Right hindlimb (tissue), 1 donor: ENCODE measurements around the gene NRCAM.
"Not testable (repeated sequence)": the region's sequence is repeated elsewhere in the genome, so short reads cannot be mapped to it uniquely, and the experiment has no call there.

ENCODE experiments used
- DNase-seq: peaks from one replicate; pipeline ENCODE4 v3.0.0-alpha.2; 2018

Gene NRCAM

DNA sequence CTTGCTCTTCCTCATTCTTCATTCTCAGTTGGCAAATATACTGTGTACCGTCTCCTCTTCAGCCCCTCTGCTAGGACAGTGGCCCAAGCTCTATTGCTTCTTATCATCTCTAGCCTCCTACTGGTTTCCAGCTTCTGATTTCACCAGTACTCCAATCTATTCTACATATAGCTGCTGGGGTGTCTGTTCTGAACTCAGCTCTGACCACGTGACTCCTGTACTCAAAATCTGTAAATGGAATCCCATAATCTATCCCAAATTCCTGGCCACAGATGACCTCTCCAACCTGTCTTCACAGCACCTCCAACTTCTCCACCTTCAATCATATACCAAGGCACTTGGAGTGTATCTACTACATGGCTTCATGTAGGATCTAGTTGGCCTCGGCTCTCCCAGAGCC lies 152.9 kb downstream of the NRCAM start:
- DNase-seq = no peak

DNA sequence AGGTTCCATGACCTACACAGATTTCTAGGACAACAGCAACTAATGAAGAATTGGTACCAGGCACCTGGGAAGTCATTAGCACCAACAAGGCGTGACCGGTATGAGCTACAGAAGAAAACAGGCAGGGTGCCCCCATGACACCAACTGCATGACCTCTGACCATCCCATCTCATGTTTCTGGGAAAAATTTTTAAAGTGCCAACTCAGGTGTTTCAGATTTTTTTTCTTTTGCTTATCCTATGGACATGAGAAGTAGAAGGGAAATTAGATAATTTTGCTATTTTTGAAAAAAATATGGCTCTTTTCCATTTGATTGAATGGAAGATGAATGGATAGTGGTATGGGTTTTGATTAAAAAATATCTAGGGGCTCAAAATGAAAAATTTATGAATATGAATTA lies 154.8 kb downstream of the NRCAM start:
- no peak for DNase-seq

DNA sequence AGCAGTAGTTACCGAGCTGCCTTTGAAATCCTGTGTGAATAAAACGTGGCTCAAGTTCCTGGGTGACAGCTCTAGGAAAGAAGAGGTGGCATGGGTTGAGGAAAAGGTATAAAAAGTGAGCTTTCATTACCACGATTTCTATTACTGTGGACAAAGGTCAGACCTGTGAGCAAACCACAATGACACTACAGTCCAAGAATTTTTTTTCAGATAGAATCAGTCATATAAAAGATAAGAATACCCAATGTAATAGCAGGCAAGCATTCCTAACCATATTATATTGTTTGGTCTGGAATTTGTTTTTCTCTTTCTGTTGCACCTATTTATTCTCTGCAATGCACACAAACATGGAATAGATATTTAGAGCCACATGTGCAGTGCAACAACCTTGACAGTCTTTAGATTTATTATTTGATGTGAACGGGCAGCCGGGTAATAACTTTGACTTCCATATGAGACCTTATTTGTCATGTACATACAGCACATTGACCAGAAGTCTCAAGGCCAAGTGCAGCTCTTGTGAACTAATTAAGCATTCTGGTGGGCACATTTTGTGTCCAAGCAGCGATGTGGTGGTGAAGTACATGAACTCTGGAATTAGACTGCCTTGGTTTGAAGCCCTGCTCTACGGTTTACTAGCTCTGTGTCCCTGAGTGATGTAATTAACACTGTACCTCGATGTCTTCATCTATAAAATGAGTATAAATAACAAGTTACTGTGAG lies 156.8 kb downstream of the NRCAM start:
- DNase-seq = no peak

- DNase-seq = no peak
These were observed 159.3 kb downstream of the NRCAM start for GRCh38 chr7:108296911-108297310.

GRCh38 chr7:108294595-108294994 lies 161.6 kb downstream of the NRCAM start:
- no peak for DNase-seq

DNA sequence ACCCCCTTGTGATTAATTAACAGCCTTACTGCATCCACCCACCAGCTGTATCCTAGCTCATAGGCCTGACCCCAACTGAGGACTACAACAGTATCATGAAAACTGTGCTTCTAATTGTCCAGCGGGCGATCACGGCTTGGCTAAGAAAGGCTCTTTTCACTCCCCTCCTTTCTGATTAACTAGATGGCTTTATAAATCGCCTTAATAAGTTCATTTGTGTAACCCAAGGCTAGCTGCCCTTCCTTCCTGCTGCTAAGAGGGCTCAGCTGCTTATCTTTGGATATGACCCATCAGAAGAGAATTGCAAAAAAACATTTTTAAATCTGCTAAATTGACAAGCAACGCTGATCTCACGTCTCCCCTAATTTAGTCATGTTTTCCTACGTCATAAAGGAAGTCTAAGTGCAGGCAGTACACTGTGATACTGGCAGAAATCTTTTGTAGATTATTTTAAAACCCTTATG lies 163.1 kb downstream of the NRCAM start:
- no peak for DNase-seq

DNA sequence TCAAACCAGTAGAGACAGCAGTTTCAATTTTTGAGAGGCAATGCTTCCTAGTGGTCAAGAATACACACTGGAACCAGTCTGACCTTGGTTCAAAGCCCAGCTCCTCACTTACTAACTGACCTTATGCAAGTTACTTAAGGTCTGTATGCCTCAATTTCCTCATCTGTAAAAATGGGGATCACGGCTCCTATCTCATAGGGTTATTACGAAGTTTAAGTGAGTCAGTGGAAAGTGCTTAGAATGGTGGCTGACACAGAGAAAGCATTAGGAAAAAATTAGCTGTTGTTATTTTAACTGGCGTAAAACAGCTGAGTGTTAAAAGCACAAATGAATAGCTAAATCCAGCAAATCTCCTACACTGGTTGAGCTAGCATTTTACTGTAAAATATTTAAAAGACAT lies 163.7 kb downstream of the NRCAM start:
- no peak for DNase-seq

GRCh38 chr7:108291791-108292440 lies 164.3 kb downstream of the NRCAM start:
- no peak for DNase-seq

GRCh38 chr7:108291152-108291508 lies 165.1 kb downstream of the NRCAM start:
- DNase-seq = no peak

- no peak for DNase-seq
These were observed 165.6 kb downstream of the NRCAM start for GRCh38 chr7:108290459-108291151.

DNA sequence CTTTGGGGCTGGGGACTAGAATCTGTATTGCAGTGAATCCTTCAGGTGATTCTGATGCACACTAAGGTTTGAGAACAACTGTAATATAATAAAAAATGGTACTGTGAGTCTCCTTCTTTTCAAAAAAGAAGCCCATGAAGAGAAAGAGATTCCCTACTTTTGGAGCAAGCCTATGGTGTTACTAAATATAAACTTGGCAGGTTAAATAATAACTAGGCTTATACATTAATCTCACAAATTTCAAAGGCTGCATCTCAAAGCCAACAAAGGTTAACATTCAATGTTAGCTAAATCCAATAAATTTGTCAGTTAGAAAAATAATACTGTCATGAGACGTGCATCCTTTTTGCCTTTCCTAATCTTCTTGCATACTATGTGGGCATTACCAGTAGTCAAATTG lies 166.4 kb downstream of the NRCAM start:
- DNase-seq = no peak

DNA sequence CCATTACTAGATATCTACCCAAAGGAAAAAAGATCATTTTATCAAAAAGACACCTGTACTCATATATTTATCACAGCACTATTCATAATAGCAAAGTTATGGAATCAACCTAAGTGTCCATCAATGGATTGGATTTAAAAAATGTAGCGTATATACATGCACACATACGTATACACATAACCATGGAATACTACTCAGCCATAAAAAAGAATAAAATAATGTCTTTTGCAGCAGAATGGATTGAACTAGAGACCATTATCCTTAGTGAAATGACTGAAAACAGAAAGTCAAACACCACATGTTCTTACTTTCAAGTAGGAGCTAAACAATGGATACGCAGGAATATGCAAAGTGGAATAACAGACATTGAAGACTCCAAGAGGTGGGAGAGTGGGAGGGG lies 168.4 kb downstream of the NRCAM start:
- DNase-seq = no peak

DNA sequence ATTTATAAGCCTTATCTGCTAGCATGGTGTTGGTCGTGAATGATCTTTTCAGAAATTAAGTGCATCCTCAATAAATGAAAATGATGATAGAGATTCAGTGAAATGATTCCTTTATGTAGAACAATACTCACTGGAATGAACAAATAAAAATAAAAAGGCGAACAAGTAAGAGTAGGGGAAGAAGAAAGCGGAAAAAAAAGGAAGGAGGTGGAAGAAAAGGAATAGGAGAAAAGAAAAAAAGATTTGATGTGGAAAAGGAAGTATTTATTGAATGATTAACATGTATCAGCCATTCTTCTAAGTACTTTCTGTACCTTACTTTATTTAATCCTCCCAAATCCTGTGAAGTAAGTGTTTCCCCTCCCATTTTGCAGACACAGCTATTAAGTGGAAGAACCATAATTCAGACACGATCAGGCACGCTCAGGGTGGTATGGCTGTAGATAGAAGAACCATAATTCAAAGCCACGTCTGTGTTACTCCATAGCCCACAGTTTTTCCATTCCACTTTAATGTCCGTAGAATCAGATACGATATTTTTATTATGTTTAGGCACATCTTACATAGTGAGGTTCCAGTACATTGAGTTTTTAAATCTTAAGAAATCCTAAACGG lies 169.8 kb downstream of the NRCAM start:
- DNase-seq = no peak

- no peak for DNase-seq
These were observed 170.5 kb downstream of the NRCAM start for GRCh38 chr7:108285778-108286177.

GRCh38 chr7:108285003-108285368 lies 171.2 kb downstream of the NRCAM start:
- DNase-seq = no peak

DNA sequence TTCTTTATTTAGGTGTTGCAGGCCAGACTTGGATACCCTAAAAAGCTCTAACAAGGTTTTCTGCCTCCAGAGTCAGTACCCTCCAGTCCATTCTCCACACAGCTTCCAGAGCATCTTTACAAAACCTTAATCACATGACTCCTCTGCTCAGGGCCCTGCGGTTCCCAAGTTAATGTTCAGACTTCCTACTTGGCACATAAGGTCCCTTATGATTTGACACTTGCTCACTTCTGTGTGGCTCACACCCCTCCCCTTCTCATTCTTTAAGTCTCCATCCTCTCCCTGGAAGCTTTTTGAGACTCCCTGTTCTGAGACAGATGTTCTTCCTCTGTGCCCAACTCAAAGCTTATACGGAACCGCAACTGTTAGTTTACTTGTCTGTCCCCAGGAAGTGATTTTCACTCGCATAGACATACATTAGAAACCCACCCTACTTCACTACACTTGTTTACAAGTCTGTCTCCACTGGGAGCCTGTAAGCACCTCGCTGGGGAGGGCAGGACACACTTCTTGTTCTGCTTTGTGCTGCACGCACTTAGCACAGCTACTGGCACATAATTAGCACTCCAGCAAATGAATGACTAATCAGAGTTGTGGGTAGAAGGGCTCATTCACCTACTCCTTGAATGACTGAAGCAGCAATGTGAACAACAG lies 171.8 kb downstream of the NRCAM start:
- DNase-seq = no peak

- DNase-seq = no peak
These were observed 173.0 kb downstream of the NRCAM start for GRCh38 chr7:108283252-108283651.

GRCh38 chr7:108282427-108282996 lies 173.7 kb downstream of the NRCAM start:
- no peak for DNase-seq

DNA sequence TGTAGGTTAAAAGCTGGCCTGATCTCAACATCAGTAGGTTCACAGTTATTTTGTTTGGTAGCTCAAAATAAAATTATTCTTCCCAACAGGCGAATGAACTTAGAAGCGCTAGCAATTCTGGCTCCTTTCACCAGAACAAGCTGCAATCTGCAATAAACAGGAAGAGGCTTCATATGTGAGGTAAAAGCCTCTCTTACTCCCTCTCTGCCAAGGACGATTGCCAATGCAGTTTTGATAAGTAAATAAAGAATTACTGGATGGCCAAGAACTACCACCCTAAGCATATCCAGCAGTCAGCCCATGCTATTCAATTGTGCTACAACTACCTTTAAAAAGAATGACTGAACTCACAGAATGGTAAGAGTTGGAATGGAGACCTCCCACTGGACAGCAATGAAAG lies 176.1 kb downstream of the NRCAM start:
- DNase-seq = no peak

DNA sequence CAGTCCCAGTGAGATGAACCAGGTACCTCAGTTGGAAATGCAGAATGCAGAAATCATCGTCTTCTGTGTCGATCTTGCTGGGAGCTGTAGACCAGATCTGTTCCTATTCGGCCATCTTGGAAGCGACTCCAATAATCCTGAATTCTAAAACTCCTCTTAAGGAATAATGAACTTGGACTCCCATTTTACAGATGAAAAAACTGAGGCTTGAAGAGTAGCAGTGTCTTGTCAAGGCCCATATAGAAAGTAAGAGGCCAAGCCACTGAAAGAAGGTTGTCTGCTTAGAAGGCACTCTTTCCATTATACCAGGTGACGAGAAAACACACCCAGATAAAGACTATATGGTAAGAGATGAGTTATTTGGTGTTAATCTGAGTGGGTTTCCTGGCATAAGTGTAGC lies 177.5 kb downstream of the NRCAM start:
- no peak for DNase-seq

DNA sequence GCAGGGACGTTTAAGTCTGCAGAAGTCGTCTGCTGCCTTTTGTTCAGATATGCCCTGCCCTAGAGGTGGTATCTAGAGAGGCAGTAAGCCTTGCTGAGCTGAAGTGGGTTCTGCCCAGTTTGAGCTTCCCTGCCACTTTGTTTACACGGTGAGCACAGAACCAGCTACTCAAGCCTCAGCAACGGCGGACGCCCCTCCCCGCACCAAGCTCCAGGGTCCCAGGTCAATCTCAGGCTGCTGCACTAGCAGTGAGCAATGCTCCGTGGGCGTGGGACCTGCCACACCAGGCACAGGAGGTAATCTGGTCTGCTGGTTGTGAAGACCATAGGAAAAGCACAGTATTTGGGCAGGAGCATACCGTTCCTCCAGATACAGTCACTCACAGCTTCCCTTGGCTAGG lies 178.0 kb downstream of the NRCAM start:
- no peak for DNase-seq

- DNase-seq = not testable (repeated sequence)
These were observed 181.8 kb downstream of the NRCAM start for GRCh38 chr7:108274447-108274846.

DNA sequence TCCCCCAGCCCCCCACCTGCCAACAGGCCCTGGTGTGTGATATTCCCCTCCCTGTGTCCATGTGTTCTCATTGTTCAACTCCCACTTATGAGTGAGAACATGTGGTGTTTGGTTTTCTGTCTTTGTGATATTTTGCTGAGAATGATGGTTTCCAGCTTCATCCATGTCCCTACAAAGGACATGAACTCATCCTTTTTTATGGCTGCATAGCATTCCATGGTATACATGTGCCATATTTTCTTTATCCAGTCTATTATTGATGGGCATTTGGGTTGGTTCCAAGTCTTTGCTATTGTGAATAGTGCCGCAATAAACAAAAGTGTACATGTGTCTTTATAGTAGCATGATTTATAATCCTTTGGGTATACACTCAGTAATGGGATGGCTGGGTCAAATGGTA lies 183.3 kb downstream of the NRCAM start:
- not testable (repeated sequence) for DNase-seq
